GM18508 (cell line): ENCODE data around the gene RIPOR3.
"Not testable (repeated sequence)": the region's sequence is repeated elsewhere in the genome, so short reads cannot be mapped to it uniquely, and the experiment has no call there.

ENCODE experiments used
- ATAC-seq: cut with Tn5 transposase; IDR thresholded peaks from one replicate; pipeline ENCODE4 v1.9.1; 2021; ENCODE audit warnings: moderate number of reproducible peaks; ENCODE audit not compliant: insufficient read depth, unreplicated experiment

Gene RIPOR3

DNA sequence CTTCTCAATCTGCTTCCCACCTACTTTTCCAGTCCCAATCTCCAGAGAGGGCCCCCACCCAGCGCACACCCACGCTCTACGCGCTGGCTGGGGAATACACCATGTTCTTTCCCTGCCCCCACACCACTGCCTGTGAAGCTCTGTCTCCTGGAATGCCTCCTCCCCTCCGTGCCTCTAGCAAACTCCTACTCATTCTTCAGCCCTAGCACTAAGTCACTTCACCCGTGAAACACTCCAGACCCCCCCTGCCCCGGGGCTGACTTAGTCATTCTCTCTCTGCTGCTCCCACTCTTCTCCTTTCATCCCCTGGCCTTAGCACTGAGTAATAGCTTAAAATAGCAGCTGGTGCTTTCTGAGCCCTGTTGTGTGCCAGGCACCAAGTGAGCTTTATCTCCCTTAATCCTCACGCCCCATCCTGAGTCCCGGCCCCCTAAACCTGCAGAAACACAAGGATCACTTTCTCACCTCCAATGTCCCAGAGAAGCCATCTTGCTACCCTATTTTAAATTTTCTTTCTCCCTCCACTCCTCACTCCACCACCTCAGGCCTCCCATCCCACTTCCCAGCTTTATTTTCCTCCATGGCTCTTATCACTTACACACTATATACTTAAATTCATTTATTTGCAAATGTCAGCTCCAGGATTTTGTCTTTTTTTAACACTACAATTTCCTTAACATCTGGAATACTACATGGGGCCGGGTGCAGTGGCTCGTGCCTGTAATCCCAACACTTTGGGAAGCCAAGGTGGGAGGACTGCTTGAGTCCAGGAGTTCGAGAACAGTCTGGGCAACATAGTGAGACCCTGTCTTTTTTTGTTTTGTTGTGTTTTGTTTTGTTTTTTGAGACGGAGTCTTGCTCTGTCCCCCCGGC lies 33.7 kb upstream of the RIPOR3 start:
- no peak for ATAC-seq

DNA sequence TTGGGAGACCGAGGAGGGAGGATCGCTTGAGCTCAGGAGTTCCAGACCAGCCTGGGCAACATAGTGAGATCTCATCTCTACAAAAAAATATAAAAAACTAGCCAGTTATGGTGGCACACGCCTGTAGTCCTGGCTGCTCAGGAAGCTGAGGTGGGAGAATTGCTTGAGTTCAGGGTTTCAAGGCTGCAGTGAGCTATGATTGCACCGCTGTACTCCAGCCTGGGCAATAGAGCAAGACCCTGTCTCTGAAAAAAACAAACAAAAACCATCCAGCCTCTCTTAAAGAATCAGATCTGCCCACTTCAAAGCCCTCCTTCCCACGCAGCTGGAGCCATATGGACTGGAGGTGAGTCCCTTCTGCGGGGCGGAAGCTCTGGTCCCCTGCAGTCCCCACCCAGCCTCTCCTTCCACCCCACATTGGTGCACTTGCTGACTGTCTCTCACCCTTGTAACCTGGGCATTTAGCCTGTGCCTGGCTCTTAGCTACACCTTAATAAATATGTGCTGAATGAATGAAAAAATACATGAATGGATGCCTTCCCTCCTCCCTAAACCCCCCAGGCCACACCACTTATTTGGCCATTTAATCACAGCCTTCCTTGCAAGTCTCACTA lies 32.9 kb upstream of the RIPOR3 start:
- ATAC-seq = no peak

DNA sequence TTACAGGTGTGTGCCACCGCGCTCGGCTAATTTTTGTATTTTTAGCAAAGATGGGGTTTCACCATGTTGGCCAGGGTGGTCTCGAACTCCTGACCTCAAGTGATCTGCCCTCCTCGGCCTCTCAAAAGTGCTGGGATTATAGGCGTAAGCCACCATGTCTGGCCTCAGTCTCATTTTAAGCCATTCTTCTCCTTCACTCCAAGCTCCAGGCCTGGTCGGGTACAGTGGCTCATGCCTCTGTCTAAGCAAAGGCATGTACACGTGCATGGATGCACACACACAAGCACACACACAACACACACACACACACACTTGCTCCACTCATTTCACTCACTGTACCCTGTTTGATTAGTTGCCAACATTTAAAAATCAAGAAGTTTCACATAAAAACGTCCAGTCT lies 32.3 kb upstream of the RIPOR3 start:
- no peak for ATAC-seq

DNA sequence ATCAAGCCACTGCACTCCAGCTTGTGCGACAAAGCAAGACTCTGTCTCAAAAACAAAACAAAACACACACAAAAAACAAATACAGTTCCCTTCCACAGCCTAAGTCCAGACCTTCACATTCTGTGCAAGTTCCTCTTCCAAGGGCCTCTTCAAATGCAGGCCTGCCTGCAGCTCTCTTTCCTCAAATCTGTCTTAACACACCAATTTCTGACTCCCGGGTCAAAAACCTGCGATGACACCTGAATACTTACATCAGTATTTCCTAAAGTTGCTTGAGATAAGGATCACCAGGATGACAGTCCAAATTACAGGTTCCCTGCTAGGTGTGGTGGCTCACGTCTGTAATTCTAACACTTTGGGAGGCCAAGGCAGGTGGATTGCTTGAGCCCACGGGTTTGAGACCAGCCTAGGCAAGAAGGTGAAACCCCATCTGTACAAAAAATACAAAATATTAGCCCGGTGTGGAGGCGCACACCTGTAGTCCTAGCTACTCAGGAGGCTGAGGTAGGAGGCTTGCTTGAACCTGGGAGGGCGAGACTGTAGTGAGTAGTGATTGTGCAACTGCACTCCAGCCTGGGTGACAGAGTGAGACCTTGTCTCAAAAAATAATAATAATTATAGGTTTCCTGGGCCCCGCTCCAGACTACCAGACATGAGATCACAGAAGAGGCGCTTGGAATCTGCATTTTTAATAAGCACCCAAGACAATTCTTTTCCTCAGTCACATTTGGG lies 31.2 kb upstream of the RIPOR3 start:
- no peak for ATAC-seq

DNA sequence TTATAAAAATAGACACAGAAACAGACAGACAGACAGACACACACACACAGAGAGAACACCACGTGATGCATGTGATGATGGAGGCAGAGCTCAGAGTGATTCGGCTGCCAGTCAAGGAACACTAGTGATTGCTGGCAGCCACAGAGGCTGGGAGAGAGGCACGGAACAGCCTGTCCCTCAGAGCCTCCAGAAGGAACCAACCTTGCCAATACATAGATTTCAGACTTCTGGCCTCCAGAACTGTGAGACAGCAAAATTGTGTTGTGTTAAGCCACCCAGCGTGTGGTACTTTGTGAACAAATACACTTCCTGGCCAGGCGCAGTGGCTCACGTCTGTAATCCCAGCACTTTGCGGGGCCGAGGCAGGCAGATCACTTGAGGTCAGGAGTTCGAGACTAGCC lies 30.5 kb upstream of the RIPOR3 start:
- no peak for ATAC-seq

DNA sequence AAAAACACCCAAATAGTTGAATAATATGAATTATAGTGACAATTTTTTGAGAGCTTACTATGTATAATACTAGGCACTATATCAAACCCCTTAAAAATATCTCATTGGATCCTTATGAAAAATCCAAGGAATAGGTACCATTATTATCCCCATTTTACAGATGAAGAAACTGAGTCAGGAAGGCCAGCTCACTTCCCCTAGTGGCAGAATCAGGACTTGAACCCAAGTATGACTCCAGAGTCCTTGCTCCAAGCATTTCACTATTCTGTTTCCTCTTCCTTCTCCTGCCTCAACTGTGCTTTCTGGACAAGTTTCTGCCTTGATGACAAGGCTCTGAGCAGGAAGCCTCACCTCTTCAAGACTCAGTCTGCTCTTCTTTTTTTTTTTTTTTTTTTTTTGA lies 29.2 kb upstream of the RIPOR3 start:
- ATAC-seq = no peak

DNA sequence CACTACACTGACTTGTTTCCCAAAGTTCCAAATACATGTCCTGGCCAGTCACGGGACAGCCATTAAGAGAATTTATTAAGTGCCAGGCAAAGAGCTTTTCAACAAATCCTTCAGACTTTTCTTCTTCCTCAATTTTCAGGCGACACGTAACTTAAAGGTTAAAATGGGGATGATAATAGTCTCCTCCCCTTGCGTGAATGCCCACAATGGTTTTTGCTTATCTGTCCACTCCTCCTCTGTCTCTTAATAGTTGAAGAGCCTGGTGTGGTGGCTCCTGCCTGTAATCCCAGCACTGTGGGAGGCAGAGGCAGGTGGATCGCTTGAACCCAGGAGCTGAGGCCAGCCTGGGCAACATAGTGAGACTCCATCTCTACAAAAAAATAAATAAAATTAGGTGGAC lies 28.7 kb upstream of the RIPOR3 start:
- no peak for ATAC-seq

DNA sequence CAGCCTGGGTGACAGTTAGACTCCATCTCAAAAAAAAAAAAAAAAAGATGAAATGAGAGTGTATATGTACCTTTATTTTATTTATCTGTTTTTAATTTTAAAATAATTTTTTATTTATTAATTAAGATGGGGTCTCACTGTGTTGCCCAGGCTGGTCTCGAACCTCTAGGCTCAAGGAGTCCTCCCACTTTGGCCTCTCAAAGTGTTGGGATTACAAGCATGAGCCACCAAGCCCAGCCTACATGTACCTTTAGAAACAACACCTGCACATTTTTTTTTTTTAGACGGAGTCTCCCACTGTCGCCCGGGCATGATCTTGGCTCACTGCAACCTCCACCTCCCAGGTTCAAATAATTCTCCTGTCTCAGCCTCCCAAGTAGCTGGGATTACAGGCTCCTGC lies 28.0 kb upstream of the RIPOR3 start:
- no peak for ATAC-seq

DNA sequence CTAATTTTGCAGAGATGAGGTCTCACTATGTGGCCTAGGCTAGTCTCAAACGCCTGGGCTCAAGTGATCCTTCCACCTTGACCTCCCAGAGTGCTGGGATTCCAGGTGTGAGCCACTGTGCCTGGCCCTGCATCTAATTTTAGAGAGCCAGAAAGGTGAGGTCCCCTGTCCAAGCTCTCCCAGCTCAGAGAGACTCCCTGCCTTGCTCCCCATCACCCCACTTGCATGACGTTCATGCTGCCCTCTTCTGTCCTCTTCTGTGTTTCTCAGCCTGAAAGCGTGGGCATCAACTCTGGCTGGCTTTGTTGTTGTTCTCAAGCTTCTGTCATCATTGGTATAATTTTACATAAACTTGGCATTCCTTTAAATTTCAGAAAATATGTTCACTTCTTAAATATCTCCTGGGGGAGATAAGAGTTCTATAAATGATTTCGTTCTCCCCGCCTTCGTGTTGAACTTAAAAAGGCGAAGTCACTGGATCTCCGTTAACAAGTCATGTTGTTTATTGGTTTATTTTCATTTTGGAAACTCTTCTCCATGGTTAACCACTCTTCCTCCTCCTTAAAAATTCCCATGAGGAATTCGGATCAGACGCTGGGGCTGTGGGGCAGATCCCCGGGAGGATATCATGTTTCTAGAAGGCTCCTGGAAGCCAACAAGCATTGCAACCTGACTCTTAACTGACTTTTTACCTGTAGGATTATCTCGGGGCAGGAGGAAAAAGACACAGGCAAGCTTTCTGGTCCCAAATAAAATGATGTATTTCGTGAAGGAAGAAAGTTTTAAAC lies 26.8 kb upstream of the RIPOR3 start:
- no peak for ATAC-seq

DNA sequence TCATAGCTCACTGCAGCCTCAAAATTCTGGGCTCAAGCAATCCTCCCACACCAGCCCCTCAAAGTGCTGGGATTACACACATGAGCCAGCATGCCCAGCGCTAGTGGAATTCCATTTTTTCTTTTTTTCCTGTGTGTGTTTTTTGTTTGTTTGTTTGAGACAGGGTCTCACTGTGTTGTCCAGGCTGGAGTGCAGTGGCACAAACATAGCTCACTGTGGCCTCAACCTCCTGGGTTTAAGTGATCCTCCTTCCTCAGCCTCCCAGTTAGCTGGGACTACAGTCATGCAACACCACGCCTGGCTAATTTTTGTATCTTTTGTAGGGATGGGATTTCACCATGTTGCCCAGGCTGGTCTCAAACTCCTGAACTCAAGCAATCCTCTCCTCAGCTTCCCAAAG lies 26.0 kb upstream of the RIPOR3 start:
- ATAC-seq = no peak

DNA sequence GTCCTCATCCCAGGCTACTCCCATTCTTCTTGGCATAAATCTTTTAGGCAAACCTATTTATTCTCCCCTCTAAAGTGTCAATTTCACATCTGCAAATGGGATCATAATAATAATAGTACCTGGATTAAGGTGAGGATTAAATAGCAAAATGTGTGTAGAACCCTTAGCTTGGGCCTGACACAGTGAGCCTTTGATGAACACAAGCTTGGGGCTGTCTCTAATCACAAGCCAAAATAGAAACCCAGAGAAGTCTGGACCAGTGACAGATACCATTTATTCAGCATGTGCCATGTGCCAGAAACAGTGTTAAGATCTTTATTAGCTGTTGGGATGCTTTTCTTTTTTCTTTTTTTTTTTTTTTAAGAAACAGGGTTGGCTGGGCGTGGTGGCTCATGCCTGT lies 25.2 kb upstream of the RIPOR3 start:
- ATAC-seq = no peak

DNA sequence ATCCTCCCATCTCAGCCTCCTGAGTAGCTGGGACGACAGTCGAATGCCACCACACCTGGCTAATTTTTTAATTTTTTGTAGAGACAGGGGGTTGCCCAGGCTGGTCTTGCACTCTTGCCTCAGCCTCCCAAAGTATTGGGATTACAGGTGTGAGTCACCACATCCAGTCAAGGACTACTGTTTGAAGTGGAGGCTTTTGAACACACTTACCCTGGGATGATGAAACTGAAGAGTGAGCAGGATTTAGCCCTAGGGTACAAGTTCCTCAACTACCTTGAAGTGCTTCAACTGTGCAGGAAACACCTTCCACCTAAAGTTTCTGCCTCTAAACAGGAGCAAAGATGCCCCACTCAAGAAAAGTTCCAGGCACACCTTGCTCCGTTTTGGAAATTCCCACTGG lies 24.4 kb upstream of the RIPOR3 start:
- no peak for ATAC-seq

DNA sequence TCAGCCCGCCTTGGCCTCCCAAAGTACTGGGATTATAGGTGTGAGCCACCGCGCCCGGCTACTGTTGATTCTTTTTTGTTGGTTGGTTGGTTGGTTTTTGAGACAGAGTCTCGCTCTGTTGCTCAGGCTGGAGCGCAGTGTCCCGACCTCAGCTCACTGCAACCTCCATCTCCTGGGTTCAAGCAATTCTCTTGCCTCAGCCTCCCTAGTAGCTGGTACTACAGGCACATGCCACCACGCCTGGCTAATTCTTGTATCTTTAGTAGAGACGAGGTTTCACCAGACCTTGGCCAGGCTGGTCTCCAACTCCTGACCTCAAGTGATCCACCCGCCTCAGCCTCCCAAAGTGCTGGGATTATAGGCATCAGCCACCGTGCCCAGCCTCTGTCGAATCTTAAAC lies 23.1 kb upstream of the RIPOR3 start:
- not testable (repeated sequence) for ATAC-seq

DNA sequence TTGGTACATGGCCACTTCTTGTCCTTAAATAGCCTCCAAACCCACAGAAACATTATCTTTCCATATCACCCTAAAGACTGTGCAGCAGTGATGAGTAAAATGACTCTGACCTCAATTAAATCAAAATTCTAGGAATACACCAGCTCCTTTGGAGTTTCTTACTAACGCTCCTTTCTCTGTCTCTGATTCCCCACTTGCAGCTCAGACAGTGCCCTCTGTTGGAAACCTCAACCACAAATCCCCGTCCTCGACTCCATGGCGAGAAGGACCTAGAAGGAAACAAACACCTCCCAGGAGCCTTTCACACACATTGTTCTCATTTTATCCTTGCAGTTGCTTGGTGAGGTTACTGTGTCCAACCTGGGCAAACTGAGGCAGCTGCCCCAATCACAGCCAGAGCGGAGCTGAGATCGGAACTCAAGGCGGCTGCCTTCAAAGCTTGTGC lies 22.3 kb upstream of the RIPOR3 start:
- ATAC-seq = no peak

DNA sequence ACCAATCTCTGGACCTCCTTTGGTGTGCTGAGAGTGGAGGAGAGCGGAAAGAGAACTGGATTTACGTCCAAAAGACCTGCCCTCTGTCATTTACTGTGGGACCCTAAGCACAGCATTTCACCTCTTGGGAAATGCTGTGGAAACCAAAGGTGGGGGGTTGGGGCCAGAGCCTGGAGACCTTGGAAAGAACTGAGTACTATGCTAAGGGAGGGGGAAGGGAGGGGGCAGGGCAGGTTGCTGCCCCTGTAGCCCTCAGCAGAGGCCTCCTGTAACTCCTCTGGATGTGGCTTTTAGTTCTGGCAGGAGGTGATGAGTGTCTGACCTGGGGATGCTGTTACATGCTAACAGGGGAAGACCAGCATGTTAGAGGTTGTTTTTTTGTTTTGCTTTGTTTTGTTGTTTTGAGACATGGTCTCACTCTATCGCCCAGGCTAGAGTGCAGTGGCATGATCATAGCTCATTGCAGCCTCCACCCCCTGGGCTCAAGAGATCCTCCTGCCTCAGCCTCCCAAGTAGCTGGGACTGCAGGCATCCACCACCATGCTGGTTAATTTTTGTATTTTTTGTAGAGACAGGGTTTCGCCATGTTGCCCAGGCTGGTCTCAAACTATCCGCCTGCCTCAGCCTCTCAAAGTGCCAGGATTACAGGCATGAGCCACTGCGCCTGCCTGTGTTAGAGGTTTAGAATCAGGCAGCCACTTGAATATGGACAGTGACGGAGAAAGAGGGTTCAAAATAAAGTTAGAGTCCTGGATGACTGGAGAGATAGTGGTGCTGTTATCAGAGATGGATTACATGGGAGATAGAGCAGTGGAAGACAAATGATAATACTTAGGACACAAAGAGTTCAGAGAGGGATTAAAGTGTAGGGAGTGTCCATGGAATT lies 21.7 kb upstream of the RIPOR3 start:
- ATAC-seq = no peak

DNA sequence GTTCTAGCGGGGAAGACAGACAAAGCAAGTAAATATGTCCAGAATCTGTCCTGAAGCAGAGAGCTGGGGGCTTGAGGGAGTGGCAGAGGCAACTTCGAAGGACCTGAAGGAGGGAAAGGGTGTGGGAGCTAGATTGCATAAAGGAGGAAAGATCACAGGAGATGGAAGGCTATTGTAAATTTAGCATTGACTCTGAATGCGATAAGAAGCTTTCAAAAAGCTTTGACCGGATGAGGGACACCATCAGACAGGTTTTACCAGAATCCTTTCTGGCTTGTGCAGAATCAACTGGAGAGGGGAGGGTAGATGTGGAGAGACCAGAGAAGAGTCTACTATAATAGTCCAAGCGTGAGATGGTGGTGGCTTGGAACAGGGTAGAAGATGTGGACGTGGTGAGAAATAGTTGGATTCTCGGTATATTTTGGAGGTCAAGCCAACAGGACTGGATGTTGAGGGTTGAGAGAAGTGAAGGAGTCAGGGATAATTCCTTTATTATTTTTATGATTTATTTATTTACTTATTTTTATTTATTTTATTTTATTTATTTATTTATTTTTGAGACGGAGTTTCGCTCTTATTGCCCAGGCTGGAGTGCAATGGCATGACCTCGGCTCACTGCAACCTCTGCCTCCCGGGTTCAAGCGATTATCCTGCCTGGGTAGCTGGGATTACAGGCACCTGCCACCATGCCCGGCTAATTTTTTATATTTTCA lies 19.9 kb upstream of the RIPOR3 start:
- ATAC-seq = no peak

DNA sequence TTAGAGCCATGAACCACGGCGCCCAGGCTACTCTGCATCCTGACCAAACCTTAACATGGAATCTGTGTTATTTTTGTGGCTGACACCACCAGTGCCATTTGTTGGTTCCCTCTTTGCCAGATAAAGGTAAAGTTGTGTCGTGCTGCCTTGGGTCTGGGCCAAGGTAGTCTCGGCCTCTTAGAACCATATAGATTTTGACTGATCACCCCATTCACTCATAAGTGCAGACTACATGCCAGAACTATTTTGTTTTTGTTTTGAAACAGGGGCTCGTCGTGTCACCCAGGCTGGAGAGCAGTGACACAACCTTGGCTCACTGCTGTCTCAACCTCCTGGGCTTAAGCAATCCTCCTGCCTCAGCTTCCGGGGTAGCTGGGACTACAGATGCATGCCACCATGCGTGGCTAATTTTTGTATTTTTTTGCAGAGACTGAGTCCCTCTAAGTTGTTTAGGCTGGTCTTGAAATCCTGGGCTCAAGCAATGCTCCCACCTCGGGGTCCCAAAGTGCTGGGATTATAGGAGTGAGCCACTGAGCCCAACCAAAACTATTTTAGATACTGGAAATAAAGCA lies 19.2 kb upstream of the RIPOR3 start:
- ATAC-seq = no peak

DNA sequence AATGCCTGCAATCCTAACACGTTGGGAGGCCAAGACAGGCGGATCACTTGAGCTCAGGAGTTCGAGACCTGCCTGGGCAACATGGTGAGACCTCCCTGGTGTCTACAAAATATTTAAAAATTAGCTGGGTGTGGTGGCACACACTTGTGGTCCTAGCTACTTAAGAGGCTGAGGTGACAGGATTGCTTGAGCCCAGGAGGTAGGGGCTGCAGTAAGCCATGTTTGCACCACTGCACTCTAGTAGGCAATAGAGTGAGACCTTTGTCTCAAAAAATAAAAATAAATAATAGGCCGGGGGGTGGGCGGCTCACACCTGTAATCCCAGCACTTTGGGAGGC lies 18.3 kb upstream of the RIPOR3 start:
- ATAC-seq = no peak
